GM12891 (cell line): ENCODE measurements around the gene ZNFX1.

Experiments used
- DNase-seq: peaks from one replicate; pipeline ENCODE4 v3.0.0; 2011; ENCODE audit warnings: low spot score; ENCODE audit not compliant: insufficient read length
- FAIRE-seq: peaks from 2 replicates; lab custom pipeline; 2011; peaks lifted over from hg19 to GRCh38; lab: Jason Lieb, UNC
- PAX5 ChIP-seq: IDR thresholded peaks from 2 replicates; pipeline ENCODE4 v1.6.1; 2011; ENCODE audit warnings: low read length, moderate library complexity, mild to moderate bottlenecking; ENCODE audit not compliant: insufficient read depth, severe bottlenecking
- POLR2A ChIP-seq: IDR thresholded peaks from 2 replicates; pipeline ENCODE4 v1.6.1; 2011; ENCODE audit warnings: low read depth, low read length, control low read depth
- POLR2AphosphoS5 ChIP-seq: IDR thresholded peaks from 2 replicates; pipeline ENCODE4 v1.6.1; 2011; ENCODE audit warnings: low read depth, low read length, control low read depth
- POU2F2 ChIP-seq: IDR thresholded peaks from 2 replicates; pipeline ENCODE4 v1.6.1; 2011; ENCODE audit warnings: low read depth, mild to moderate bottlenecking, control low read depth, low read length, moderate library complexity
- SPI1 ChIP-seq: IDR thresholded peaks from 2 replicates; pipeline ENCODE4 v1.6.1; 2011; ENCODE audit warnings: low read depth, low read length, control low read depth
- TAF1 ChIP-seq: IDR thresholded peaks from 2 replicates; pipeline ENCODE4 v1.6.1; 2011; ENCODE audit warnings: low read depth, low read length, control low read depth

The ZNFX1 gene

DNA sequence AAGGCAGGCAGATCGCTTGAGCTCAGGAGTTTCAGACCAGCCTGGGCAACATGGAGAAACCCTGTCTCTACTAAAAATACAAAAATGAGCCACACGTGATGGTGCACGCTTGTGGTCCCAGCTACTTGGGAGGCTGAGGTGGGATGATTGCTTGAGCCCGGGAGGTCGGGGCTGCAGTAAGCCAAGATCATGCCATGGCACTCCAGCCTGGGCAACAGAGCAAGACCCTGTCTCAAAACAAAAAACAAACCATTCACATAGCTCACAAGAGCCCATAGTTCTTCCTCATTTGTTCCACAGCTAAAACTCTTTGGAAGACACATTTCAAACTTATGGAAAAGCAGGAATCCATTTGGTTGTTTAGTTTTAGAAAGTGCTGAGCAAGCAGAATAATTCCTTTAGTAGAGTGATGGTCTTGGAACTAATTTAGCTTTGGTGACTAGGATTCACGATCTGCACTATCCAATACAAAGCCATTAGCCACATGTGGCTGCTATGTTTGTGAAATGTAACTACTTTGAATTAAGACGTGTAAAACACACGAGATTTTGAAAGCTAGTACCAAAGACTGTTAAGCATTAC lies 4.1 kb downstream of the ZNFX1 start:
- FAIRE-seq (no peak), DNase-seq (no peak)
- TF ChIP-seq POLR2AphosphoS5 (no peak), TAF1 (no peak), SPI1 (no peak), PAX5 (no peak), POU2F2 (no peak), POLR2A (no peak)

DNA sequence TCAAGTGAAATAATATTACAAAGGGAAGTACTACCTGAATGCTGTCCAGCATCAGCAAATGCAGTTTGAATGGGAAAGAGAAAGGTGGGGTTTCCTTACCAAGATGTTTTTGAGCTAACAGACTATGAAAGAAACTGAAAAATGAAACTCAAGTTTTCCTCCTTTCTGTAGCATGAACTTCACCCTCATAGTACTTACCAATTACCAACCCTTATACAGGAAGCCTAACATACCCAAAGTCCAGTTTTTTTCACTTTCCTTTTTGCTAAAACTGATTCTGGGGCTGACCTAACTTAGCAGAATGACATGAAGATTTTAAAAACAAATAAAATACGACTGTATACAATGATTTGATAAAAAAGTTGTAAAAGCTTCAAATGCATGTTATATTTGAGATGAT lies 5.2 kb downstream of the ZNFX1 start:
- DNase-seq = no peak
- TF ChIP-seq TAF1 (no peak), POLR2AphosphoS5 (no peak), POLR2A (no peak), POU2F2 (no peak), SPI1 (no peak), PAX5 (no peak)
- peak; percentile 5 for FAIRE-seq

DNA sequence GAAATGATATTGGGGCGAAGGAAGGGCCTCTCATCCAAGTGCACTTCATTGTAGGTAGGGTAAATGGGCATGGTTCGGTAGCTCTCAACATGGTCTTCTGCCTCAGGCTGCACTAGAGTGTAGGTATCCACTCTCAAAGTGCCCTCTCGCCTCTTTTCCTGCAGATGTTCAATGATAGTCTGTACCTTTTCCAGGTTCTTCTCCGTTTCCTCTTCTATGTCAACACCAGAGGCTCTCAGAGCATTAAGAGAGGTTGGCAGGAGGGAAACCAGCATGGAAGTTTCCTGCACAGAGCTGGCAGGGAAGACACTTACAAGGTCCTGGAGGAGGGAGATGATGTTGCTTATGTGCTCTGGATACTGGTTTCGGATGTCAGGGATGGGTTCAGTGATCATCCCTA lies 7.1 kb downstream of the ZNFX1 start:
- FAIRE-seq = no peak
- DNase-seq = no peak
- no peak for TF ChIP-seq POU2F2
- TF ChIP-seq POLR2AphosphoS5 = peak; percentile 47

DNA sequence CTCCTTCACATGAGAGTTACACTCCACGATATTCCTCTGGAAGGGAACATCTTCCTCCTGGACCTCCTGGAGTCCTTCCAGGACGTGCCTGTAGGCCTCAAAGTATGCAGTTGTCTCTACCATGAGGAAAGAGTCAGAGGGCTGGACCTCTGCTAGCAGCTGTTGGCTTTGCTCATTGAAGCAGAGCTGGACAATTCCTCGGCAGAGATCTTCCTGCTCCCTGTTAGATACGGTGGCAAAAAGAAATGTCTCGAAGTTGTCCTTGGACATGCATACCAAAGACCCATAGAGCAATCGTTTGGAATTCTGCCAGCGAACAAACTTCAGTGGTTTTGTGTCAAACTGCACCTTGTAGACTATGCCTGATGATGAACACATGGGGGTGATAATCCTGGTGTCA lies 7.7 kb downstream of the ZNFX1 start:
- FAIRE-seq (peak; percentile 20), DNase-seq (no peak)
- TF ChIP-seq PAX5 (no peak), POLR2AphosphoS5 (no peak), SPI1 (no peak), TAF1 (no peak), POU2F2 (no peak), POLR2A (no peak)

DNA sequence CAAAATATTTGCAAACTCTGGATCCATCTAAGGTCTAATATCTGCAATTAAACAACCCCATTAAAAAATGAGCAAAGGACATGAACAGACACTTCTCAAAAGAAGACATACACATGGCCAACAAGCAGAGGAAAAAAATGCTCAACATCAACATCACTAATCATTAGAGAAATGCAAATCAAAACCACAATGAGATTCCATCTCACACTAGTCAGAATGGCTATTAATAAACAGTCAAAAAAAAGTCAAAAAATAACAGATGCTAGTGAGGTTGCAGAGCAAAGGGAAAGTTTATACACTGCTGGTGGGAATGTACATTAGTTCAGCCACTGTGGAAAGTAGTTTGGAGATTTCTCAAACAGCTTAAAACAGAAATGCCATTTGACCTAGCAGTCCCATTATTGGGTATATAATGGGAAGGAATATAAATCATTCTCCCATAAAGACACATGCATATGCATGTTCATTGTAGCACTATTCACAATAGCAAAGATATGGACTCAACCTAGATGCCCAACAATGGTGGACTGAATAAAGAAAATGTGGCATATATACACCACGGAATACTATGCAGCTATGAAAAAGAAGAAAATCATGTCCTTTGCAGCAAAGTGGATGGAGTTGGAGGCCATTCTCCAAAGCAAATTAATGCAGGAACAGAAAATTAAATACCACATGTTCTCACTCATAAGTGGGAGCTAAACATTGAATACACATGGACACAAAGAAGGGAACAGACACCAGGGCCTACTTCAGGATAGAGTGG lies 9.1 kb downstream of the ZNFX1 start:
- FAIRE-seq = peak; percentile 23
- no peak for DNase-seq
- TF ChIP-seq PAX5 (no peak), POLR2A (no peak), POU2F2 (no peak), SPI1 (no peak), TAF1 (no peak), POLR2AphosphoS5 (no peak)

DNA sequence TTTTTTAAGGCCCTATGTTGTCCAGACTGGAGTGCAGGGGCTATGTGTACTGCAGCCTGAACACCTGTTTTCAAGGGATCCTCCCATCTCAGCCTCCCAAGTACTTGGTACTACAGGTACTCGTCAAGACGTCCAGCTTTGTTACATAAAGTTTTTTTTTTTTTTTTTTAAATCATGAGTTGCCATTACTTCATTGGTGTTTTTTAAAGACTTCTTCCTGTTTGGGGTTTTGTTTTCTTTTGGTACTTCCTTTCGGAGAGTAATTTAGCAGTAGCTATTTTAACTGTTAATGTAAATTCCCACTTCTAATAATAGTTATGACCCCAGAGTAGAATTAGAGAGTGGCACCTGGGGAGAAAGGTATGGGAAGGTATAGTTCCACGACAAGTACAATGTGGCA lies 10.5 kb downstream of the ZNFX1 start:
- TF ChIP-seq SPI1 = no peak
- TF ChIP-seq PAX5 = no peak
- TF ChIP-seq POLR2A = no peak
- FAIRE-seq = peak; percentile 59
- DNase-seq = no peak

DNA sequence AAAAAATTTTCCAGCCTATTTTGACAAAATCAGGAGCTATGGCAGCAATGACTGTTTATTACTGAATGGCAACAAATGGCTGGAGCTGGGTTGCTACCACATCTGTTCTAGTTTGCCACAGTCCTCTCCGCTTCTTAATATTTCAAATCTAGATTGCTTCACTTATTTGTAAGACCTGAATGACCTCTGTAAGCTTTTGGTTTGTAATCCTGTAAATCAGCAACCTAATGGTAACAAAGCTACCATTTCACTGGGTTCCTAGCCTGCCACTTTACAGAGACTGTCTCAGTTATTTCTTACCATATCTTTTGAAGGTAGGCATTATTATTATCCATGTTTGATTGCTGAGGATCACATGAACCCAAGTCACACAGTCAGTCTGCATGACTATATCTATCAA lies 15.4 kb downstream of the ZNFX1 start:
- DNase-seq = no peak
- no peak for FAIRE-seq
- TF ChIP-seq TAF1 (no peak), POU2F2 (no peak), POLR2A (no peak), PAX5 (no peak)

DNA sequence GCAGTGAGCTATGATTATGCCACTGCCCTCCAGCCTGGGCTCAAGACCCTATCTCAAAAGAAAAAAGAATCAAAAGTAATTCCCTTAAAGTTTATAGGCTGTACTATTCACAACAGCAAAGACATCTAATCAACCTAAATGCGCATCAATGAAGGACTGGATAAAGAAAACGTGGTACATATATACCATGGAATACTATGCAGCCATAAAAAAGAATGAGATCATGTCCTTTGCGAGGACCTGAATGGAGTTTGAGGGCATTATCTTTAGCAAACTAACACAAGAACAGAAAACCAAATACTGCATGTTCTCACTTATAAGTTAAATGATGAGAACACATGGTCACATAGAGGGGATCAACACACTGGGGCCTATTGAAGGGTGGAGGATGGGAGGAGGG lies 16.7 kb downstream of the ZNFX1 start:
- no peak for DNase-seq

DNA sequence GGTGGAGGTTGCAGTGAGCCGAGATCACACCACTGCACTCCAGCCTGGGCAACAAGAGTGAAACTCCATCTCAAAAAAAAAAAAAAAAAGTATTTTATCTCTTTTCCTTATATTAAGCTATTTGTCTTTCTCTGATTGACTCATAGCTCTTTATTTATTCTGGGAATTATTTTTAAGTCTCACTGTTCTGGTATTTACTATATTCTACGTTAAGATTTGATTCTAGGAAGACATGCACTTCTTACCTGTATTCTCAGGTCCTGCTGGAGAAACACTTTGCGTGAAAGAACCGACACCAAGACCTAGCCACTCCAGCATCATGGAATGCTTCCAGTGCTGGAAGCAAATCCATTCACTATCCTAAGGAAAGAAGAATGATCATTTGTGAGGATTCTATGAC lies 17.6 kb downstream of the ZNFX1 start:
- DNase-seq (no peak), FAIRE-seq (no peak)
- TF ChIP-seq POU2F2 (no peak), SPI1 (no peak), POLR2AphosphoS5 (no peak), POLR2A (no peak), PAX5 (no peak), TAF1 (no peak)

More for the DNA sequence above, 16.7 kb downstream of the ZNFX1 start:
- TF ChIP-seq POLR2A (no peak), TAF1 (no peak), POLR2AphosphoS5 (no peak), POU2F2 (no peak), SPI1 (no peak), PAX5 (no peak)
- no peak for FAIRE-seq

DNA sequence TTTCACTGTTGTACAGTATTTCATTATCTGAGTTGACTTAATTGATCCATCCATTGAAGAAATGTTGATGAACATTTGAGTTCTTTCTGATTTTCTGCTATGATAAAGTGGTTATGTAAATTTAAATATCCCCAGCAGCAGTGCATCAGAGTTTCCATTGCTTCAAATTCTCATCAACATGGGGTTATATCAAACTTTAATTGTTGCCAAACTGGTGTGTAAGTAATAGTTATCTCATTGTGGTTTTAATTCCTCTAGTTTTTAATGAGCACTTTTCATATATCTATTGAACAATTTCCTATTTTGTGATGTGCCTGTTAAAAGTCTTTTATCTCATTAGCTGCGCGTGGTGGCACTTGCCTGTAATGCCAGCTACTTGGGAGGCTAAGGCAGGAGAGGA lies 18.1 kb downstream of the ZNFX1 start:
- TF ChIP-seq SPI1 (no peak), POLR2A (no peak), POU2F2 (no peak), TAF1 (no peak), PAX5 (no peak)
- no peak for FAIRE-seq
- DNase-seq = no peak
